Pancreas (tissue), 10 donors: ENCODE measurements around the gene TRIM16. TPM values are rescaled to one million over a fixed set of nuclear protein-coding genes. Genes with fewer than 3 reads are reported as not detected.
"Not testable (repeated sequence)": the region's sequence is repeated elsewhere in the genome, so short reads cannot be mapped to it uniquely, and the experiment has no call there.

ENCODE experiments used
- ATAC-seq, 4 donors: fragments of 200-7000 bp; cut with Tn5 transposase; one replicate each; pipeline versions ENCODE4 v1.8.0 to v1.9.1; 2020; ENCODE audit warnings: mild to moderate bottlenecking in 4 of 4, moderate library complexity in 4 of 4
- DNase-seq, 6 donors: peaks; one replicate each; pipeline ENCODE4 v3.0.0-alpha.2; 2020
- FAIRE-seq: peaks from 2 replicates; lab custom pipeline; 2012; peaks lifted over from hg19 to GRCh38; lab: Jason Lieb, UNC
- H3K27ac ChIP-seq, 4 donors: fragments of 200-600 bp; sonication (generic); 1 replicate in 3 of 4; 2 replicates in 1 of 4; pipeline versions ENCODE4 v1.5.0 to v1.8.0; 2020
- H3K27me3 ChIP-seq, 4 donors: fragments of 200-600 bp; one replicate each; pipeline ENCODE4 v1.8.0; 2021
- H3K36me3 ChIP-seq, 3 donors: fragments of 200-600 bp; sonication (generic) in 1 of 3; one replicate each; pipeline versions ENCODE4 v1.5.0 to v1.8.0; 2020 to 2021
- H3K4me1 ChIP-seq, 3 donors: fragments of 200-600 bp; one replicate each; pipeline ENCODE4 v1.8.0; 2021
- H3K4me3 ChIP-seq, 4 donors: fragments of 200-600 bp; sonication (generic) in 2 of 4; one replicate each; pipeline versions ENCODE4 v1.5.0 to v1.8.0; 2020 to 2021
- H3K9me3 ChIP-seq, 4 donors: fragments of 200-600 bp; one replicate each; pipeline ENCODE4 v1.8.0; 2021
- WGBS, 2 donors: extraction: QIAGEN DNeasy Blood & Tissue Kit; methylation state at CpG; one replicate each; pipeline ENCODE4 v1.1.7; 2013; 5-methylcytosine and 5-hydroxymethylcytosine counted together
- intact Hi-C, 3 donors: fragments of 100-400 bp; cut with DNase I; formaldehyde crosslinking; loops; one replicate each; pipeline versions ENCODE4 v1.11.1 to v1.14.2; 2022
- polyA plus RNA-seq, 2 donors: library from polyadenylated mRNA; stranded (reverse); fragments of 200-250 nt; gene quantifications; one replicate each; pipeline ENCODE4 v1.2.3, GENCODE V29; 2013
- total RNA-seq, 6 donors: library from RNA; stranded (reverse); fragmentation: NEBNext Ultra II Directional in 4 of 6; extraction: Animal tissue kit (Norgen Biotek cat#: 25700) in 4 of 6; gene quantifications; one replicate each; pipeline versions ENCODE4 v1.2.1 to v1.2.4, GENCODE V29; 2021 to 2023
- TF ChIP-seq, protein P1 (sequence below), 4 donors: fragments of 200-600 bp; sonication (generic) in 3 of 4; IDR thresholded peaks; one replicate each; pipeline versions ENCODE4 v1.5.0 to v1.8.0; 2021; ENCODE audit warnings: antibody characterized with exemption in 4 of 4
- donor health status: healthy with polysubstance abuse.
- donor health status: DM: no; HTN: no; CAD: no; lungs with moderate emphysema.
- donor health status: DM: no; HTN: no; CAD: no.
- donor health status: control.
- donor health status: control.
- donor health status: Bipolar disorder and iron deficiency.
- donor health status: DM: yes; HTN: yes; CAD: no.
- donor health status: DM: no; HTN: no; CAD: no.
- donor health status: DM: no; HTN: no; CAD: no.
- donor health status: DM: yes; HTN: yes; CAD: no.

TRIM16 gene
- total and polyA plus RNA-seq, 8 donors = 3.1 to 10.2 (median 5.9) TPM

DNA sequence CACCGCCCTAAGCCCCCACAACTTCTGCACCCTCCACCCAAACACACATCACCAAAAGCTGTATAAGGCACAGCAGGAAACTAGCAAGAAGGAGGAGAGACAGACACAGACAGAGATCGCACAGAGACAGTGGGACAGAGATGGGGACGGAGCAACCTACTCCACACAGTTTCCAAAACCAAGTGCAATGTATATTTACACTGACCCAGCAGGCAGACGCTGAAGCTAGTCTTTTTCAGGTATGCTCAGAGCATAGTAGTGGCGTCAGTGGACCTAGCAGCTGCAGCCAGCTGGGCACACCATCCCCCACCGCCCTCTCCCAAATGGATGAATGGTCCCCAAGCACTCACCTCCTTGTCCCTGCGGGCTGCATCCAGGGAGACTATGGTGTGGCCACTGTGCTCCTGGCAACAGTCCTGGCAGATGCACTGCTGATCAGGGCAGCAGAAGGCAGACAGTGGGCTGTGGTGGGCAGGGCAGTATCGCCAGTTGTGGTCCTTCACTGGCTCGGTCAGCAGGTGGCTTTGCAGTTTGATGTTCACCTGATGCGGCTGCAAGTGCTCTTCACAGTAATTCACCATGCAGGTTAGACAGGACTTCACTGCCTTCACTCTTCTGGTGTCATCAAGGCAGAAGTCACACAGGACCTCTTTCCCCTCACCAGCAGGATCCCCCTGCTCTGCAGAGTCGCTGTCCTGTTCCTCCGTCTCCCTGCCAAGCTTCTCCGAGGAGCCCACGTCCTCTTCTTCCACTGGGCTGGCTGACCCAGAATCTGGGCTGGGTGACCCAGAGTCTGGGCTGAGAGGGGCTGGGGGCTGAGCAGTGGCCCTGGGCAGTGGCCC is 33.1 kb downstream of the TRIM16 start:
- FAIRE-seq = no peak
- no peaks in the 10 kb centered on the region for H3K27me3 ChIP-seq
- peak overlapping the region in 2 of 4 donors; percentile 41 to 53 for H3K27ac ChIP-seq
- TF ChIP-seq, protein P1, sequence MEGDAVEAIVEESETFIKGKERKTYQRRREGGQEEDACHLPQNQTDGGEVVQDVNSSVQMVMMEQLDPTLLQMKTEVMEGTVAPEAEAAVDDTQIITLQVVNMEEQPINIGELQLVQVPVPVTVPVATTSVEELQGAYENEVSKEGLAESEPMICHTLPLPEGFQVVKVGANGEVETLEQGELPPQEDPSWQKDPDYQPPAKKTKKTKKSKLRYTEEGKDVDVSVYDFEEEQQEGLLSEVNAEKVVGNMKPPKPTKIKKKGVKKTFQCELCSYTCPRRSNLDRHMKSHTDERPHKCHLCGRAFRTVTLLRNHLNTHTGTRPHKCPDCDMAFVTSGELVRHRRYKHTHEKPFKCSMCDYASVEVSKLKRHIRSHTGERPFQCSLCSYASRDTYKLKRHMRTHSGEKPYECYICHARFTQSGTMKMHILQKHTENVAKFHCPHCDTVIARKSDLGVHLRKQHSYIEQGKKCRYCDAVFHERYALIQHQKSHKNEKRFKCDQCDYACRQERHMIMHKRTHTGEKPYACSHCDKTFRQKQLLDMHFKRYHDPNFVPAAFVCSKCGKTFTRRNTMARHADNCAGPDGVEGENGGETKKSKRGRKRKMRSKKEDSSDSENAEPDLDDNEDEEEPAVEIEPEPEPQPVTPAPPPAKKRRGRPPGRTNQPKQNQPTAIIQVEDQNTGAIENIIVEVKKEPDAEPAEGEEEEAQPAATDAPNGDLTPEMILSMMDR (IDR thresholded peaks at IDR 0.05) = no peak
- H3K4me3 ChIP-seq = peak overlapping the region in 2 of 4 donors; percentile 13 to 38
- peaks cover 0 to 9% (median 0%) of the 10 kb centered on the region in 3 donors for H3K4me1 ChIP-seq
- peak in 1 of 4 donors; percentile 2 for ATAC-seq
- H3K9me3 ChIP-seq = no peaks in the 10 kb centered on the region
- H3K36me3 ChIP-seq = no peaks in the 10 kb centered on the region
- WGBS, 2 donors = 79 to 83% methylated on average over 14 of the region's 14 CpGs
- DNase-seq = no peak
- intact Hi-C loops = no loop called here

DNA sequence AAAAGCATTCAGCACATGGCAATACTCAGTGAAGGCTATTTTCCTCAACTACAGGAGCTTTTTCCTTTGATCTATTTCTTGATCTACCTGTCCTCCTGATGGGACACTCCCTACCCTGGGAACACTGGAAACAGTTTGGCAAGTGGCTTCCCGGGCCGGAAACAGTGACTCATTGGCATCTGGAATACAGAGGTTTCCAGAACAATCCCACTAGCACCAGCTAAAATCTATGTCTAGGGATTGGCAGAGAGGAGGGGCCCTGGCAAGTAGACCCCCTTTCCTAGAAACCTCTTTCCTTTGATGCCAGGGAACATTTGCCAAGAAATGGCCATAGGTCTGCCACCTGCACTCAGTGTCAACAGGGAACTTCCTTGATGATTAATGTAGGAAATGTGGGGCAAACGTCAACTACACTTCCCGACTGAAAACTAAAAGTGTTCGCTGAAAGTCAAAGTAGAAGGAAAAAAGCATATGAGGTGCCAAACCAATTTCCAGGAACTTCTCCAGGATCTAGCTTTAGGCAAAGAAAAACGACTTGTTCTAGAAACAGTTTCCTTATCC is 34.2 kb downstream of the TRIM16 start:
- DNase-seq (peak in 1 of 6 donors; percentile 50), ATAC-seq (peak in 3 of 4 donors; percentile 28 to 36 (median 31)), FAIRE-seq (no peak)
- Histone ChIP-seq H3K36me3 (no peaks in the 10 kb centered on the region), H3K4me3 (no peak overlapping the region), H3K27me3 (no peaks in the 10 kb centered on the region), H3K4me1 (peaks cover 0 to 9% (median 0%) of the 10 kb centered on the region in 3 donors), H3K9me3 (no peaks in the 10 kb centered on the region), H3K27ac (peak overlapping the region in 2 of 4 donors; percentile 15 to 60)
- intact Hi-C loops = no loop called here
- WGBS, 2 donors = 44 to 50% methylated on average over 6 of the region's 6 CpGs
- TF ChIP-seq, protein P1 (IDR thresholded peaks at IDR 0.05) = no peak

DNA sequence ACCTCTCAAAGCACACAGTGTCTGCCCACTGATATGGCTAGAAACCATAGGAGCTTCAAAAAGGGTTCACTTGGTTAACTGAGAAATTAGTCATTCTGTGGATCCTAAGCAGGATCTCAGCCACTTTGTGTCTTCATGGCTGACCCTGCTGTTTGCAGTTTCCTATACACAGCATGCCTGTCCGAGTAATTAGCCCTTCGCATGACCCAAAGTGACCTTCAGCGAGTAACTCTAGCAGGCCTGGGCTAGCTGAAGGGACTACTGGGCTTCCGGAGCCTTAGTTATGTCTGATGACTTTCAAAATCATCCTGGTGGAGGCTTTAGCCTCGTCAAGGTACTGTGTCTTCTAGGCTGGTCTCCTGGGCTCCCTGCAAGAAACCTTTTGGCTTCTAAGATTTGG is 35.7 kb downstream of the TRIM16 start:
- no peak for FAIRE-seq
- Histone ChIP-seq H3K4me1 (peaks cover 0 to 9% (median 0%) of the 10 kb centered on the region in 3 donors), H3K27me3 (no peaks in the 10 kb centered on the region), H3K4me3 (no peak overlapping the region), H3K36me3 (no peaks in the 10 kb centered on the region), H3K27ac (no peak overlapping the region), H3K9me3 (no peaks in the 10 kb centered on the region)
- TF ChIP-seq, protein P1 (IDR thresholded peaks at IDR 0.05) = no peak
- 82 to 84% methylated on average over 5 of the region's 5 CpGs for WGBS, 2 donors
- ATAC-seq = no peak
- intact Hi-C loops = no loop called here
- no peak for DNase-seq

DNA sequence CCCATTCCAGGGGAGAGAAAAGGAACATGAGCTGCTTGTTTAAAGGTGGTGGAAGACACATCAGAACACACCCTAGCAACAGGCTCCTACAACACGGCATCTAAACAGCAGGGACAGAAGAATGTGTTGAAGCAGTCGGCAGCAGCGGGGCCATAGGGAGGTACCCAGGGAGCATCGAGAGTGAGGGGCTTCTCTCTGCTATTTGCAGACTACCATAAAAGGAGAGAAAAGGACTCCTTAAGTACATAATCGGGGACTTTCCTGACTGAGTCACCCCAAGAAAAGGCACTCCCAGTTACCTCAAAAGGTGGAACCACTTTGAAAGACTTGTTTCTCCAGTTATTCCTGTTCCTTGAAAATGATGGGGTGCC is 38.2 kb downstream of the TRIM16 start:
- H3K36me3 ChIP-seq, FAIRE-seq, H3K9me3 ChIP-seq, intact Hi-C loops, H3K27me3 ChIP-seq, H3K4me3 ChIP-seq, DNase-seq, H3K4me1 ChIP-seq: not testable (repeated sequence)
- WGBS, 2 donors = 72 to 89% methylated on average over 5 of the region's 5 CpGs
- ATAC-seq = peak in 3 of 4 donors; percentile 5 to 31 (median 24)
- H3K27ac ChIP-seq = peak overlapping the region in 2 of 4 donors; percentile 47 to 48

DNA sequence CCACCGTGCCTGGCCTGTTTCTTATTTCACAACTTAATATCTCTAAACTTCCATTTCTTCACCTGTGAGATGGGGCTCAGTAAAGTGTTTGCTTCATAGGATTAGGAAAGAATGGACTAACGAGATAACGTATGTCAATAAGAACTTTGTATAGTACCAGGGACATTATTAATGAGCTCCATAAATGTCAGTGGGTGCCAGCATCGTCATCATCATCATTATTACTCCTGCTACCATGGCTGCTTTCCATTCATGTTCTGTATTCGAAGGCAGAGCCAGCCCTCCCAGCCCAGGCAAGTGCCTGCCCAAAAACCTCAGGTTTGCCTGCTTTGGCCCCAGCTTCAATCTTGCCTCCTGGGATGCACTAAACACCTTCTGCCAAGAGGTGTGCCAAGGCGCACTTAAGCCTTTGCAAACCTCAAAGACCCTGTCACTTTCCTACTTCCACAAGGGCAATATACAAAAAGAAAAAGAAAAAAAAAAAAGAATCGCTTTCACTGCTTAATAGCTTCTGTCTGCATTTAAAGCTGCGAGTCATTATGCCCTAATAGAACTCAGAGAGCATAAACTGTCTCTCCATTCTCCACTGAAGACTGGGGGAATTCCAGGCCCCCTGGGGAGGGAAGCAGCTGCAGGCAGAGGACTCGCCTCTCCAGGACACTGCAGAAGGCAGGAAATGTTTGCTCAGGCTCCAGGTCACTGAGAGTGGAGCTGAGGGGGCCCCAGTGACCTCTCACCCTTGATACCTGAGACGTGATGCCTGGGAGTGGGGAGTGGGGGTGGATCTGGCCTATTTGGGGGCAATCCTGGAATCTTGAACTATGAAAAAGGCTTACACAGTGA is 38.8 kb downstream of the TRIM16 start:
- WGBS, 2 donors = 50 to 58% methylated on average over 10 of the region's 10 CpGs

DNA sequence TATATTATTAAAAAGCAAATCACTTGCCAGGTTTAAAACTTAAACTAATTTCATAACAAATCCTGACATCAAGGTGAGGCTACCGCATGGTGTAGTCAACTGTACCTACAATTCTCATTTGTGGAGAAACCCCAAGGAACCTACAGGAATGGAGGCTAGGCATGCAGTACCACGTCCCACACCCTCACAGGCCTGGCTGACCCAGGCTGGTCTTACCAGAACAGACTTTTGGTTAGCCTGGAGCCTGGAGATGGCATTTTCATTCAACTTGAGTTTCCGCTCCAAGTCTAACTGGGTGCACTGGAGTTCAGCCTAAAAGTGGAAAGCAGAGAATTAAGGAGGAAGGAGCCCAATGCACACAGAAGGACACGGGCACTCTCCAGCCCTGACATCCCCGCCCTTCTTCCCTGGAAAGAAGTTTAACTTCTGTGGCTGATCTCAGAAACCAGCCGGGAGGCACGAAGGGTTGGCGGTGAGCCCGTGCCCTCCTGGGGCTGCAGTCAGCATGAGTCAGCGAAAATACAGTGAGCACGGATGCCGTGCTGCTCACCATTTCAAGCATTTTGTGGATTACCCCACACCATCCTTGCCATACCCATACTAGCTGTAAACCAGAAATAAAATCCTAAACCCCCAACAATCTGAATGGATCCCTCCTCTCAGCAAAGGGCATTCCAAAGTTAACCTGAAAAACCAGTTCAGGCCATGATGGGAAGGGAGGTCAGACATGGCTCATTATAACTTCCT is 41.4 kb downstream of the TRIM16 start:
- intact Hi-C loops, DNase-seq, H3K9me3 ChIP-seq, H3K4me3 ChIP-seq, H3K36me3 ChIP-seq, FAIRE-seq, H3K4me1 ChIP-seq, H3K27me3 ChIP-seq, H3K27ac ChIP-seq: not testable (repeated sequence)
- peak; percentile 64 to 86 (median 76) for ATAC-seq
- WGBS, 2 donors = 80 to 100% methylated on average over 1 to 2 of the region's 12 CpGs

More for the DNA sequence above, 38.8 kb downstream of the TRIM16 start:
- intact Hi-C loops, H3K27me3 ChIP-seq, DNase-seq, H3K36me3 ChIP-seq, FAIRE-seq, H3K9me3 ChIP-seq, H3K4me3 ChIP-seq, H3K4me1 ChIP-seq: not testable (repeated sequence)
- H3K27ac ChIP-seq = peak overlapping the region in 2 of 4 donors; percentile 47 to 48
- ATAC-seq = peak in 3 of 4 donors; percentile 25 to 66 (median 31)

DNA sequence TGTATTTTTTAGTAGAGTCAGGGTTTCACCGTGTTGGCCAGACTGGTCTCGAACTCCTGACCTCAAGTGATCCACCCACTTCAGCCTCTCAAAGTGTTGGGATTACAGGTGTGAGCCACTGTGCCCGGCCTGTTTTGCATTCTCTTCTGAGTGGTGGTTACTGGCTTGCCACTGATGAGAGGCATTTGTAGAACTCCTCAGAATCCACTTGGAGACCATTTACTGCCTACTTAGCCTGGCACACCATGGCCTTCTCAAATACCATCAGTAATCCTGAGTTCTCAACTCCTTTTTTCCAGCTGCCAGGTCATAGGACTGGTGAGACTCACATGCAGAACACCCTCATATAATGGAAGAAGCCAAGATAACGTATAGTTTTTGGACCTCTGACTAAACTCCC is 42.1 kb downstream of the TRIM16 start:
- DNase-seq, H3K4me1 ChIP-seq, intact Hi-C loops, H3K27ac ChIP-seq, H3K27me3 ChIP-seq, ATAC-seq, H3K4me3 ChIP-seq, H3K9me3 ChIP-seq, H3K36me3 ChIP-seq, FAIRE-seq: not testable (repeated sequence)
- WGBS, 2 donors = 92 to 93% methylated on average over 4 of the region's 4 CpGs

DNA sequence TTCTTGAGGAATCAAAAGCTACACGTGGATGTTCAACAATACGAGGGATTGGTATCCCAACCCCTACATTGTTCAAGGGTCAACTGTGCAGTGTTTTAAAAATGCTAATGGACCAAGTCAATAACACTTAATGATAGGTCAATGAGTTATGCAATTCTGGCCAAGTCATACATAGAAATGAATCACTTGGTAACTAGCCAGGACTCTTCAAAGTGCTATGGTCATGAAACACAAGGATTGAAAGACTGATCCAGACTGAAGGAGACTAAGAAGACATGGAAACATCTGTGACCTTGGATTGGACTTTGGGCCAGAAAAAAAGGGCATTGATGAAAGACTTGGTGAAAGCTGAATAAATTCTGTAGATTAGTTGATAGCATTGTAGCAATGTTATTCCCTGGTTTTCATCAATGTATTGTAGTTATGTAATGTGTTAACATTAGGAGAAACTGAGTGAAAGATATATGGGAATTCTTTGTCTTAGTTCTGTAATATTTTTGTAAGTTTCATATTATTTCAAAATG is 53.1 kb downstream of the TRIM16 start:
- FAIRE-seq, H3K4me1 ChIP-seq, intact Hi-C loops, H3K27me3 ChIP-seq, H3K9me3 ChIP-seq, H3K36me3 ChIP-seq, ATAC-seq, H3K27ac ChIP-seq, DNase-seq, H3K4me3 ChIP-seq: not testable (repeated sequence)
- WGBS, 2 donors = 83 to 86% methylated on average over 2 of the region's 2 CpGs
